ENCODE data around the gene ZFAND5.
A peak's percentile ranks its signal among the peaks of the same experiment; 100 is the strongest.

ZFAND5 gene

GRCh38 chr9:72324974-72325373 lies 40.0 kb downstream of the ZFAND5 start:
- Histone ChIP-seq H3K4me1 (ENCODE audit: insufficient read depth, low read length) (no peaks in the 10 kb centered on the region), H3K9me3 (ENCODE audit: control insufficient read depth, insufficient read depth, low read length) (no peaks in the 10 kb centered on the region), H3K36me3 (ENCODE audit: insufficient read depth, low read length) (no peaks in the 10 kb centered on the region)

GRCh38 chr9:72322678-72323077 lies 42.3 kb downstream of the ZFAND5 start:
- H3K4me1 ChIP-seq (ENCODE audit: insufficient read depth, low read length), result no peaks in the 10 kb centered on the region
- no peak overlapping the region for H3K9ac ChIP-seq (ENCODE audit: low read depth, low read length)
- H3K36me3 ChIP-seq (ENCODE audit: insufficient read depth, low read length), result no peaks in the 10 kb centered on the region
- H3K9me3 ChIP-seq (ENCODE audit: control insufficient read depth, insufficient read depth, low read length), result no peaks in the 10 kb centered on the region

More at GRCh38 chr9:72324974-72325373, 40.0 kb downstream of the ZFAND5 start:
- no peak overlapping the region for H3K9ac ChIP-seq (ENCODE audit: low read depth, low read length)

GRCh38 chr9:72322259-72322658 lies 42.7 kb downstream of the ZFAND5 start:
- Histone ChIP-seq H3K4me1 (ENCODE audit: insufficient read depth, low read length) (no peaks in the 10 kb centered on the region), H3K36me3 (ENCODE audit: insufficient read depth, low read length) (no peaks in the 10 kb centered on the region), H3K9ac (ENCODE audit: low read depth, low read length) (no peak overlapping the region), H3K9me3 (ENCODE audit: control insufficient read depth, insufficient read depth, low read length) (no peaks in the 10 kb centered on the region)

GRCh38 chr9:72315510-72316311 lies 49.3 kb downstream of the ZFAND5 start:
- Histone ChIP-seq H3K9ac (ENCODE audit: low read depth, low read length) (no peak overlapping the region), H3K4me1 (ENCODE audit: insufficient read depth, low read length) (peaks cover 23% of the 10 kb centered on the region), H3K9me3 (ENCODE audit: control insufficient read depth, insufficient read depth, low read length) (no peaks in the 10 kb centered on the region), H3K36me3 (ENCODE audit: insufficient read depth, low read length) (no peaks in the 10 kb centered on the region; the same call in 1 of the 2 replicates)

GRCh38 chr9:72315089-72315509 lies 49.9 kb downstream of the ZFAND5 start:
- H3K36me3 ChIP-seq (ENCODE audit: insufficient read depth, low read length), result no peaks in the 10 kb centered on the region; the same call in 1 of the 2 replicates
- H3K4me1 ChIP-seq (ENCODE audit: insufficient read depth, low read length), result peaks cover 23% of the 10 kb centered on the region
- H3K9ac ChIP-seq (ENCODE audit: low read depth, low read length), result no peak overlapping the region
- H3K9me3 ChIP-seq (ENCODE audit: control insufficient read depth, insufficient read depth, low read length), result no peaks in the 10 kb centered on the region

- peaks cover 23% of the 10 kb centered on the region for H3K4me1 ChIP-seq (ENCODE audit: insufficient read depth, low read length)
- H3K36me3 ChIP-seq (ENCODE audit: insufficient read depth, low read length), result no peaks in the 10 kb centered on the region; the same call in 1 of the 2 replicates
- no peak overlapping the region for H3K9ac ChIP-seq (ENCODE audit: low read depth, low read length)
- H3K9me3 ChIP-seq (ENCODE audit: control insufficient read depth, insufficient read depth, low read length), result no peaks in the 10 kb centered on the region
These were observed 51.5 kb downstream of the ZFAND5 start for GRCh38 chr9:72313507-72313906.

- no peaks in the 10 kb centered on the region for H3K9me3 ChIP-seq (ENCODE audit: control insufficient read depth, insufficient read depth, low read length)
- H3K36me3 ChIP-seq (ENCODE audit: insufficient read depth, low read length), result no peaks in the 10 kb centered on the region; the same call in 1 of the 2 replicates
- H3K4me1 ChIP-seq (ENCODE audit: insufficient read depth, low read length), result peaks cover 23% of the 10 kb centered on the region
- no peak overlapping the region for H3K9ac ChIP-seq (ENCODE audit: low read depth, low read length)
These were observed 52.5 kb downstream of the ZFAND5 start for GRCh38 chr9:72312386-72312987.

GRCh38 chr9:72309364-72310133 lies 55.5 kb downstream of the ZFAND5 start:
- 0 out of 2 replicates have a peak, but pooled peaks cover 1% of the 10 kb centered on the region for H3K4me1 ChIP-seq (ENCODE audit: insufficient read depth, low read length)
- no peaks in the 10 kb centered on the region for H3K9me3 ChIP-seq (ENCODE audit: control insufficient read depth, insufficient read depth, low read length)
- no peak overlapping the region for H3K9ac ChIP-seq (ENCODE audit: low read depth, low read length)
- H3K36me3 ChIP-seq (ENCODE audit: insufficient read depth, low read length), result no peaks in the 10 kb centered on the region; the same call in 1 of the 2 replicates

- Histone ChIP-seq H3K4me1 (ENCODE audit: insufficient read depth, low read length) (peaks cover 3% of the 10 kb centered on the region; the same call in 1 of the 2 replicates), H3K9ac (ENCODE audit: low read depth, low read length) (no peak overlapping the region), H3K36me3 (ENCODE audit: insufficient read depth, low read length) (no peaks in the 10 kb centered on the region), H3K9me3 (ENCODE audit: control insufficient read depth, insufficient read depth, low read length) (no peaks in the 10 kb centered on the region)
These were observed 58.2 kb downstream of the ZFAND5 start for GRCh38 chr9:72306761-72307160.

- no peaks in the 10 kb centered on the region for H3K36me3 ChIP-seq (ENCODE audit: insufficient read depth, low read length)
- no peaks in the 10 kb centered on the region for H3K9me3 ChIP-seq (ENCODE audit: control insufficient read depth, insufficient read depth, low read length)
- H3K9ac ChIP-seq (ENCODE audit: low read depth, low read length), result peak overlapping the region; percentile 38; the same call in 1 of the 2 replicates
- peaks cover 3% of the 10 kb centered on the region; the same call in 1 of the 2 replicates for H3K4me1 ChIP-seq (ENCODE audit: insufficient read depth, low read length)
These were observed 59.3 kb downstream of the ZFAND5 start for GRCh38 chr9:72305707-72306106.

- H3K9me3 ChIP-seq (ENCODE audit: control insufficient read depth, insufficient read depth, low read length), result no peaks in the 10 kb centered on the region
- peaks cover 3% of the 10 kb centered on the region; the same call in 1 of the 2 replicates for H3K4me1 ChIP-seq (ENCODE audit: insufficient read depth, low read length)
- H3K36me3 ChIP-seq (ENCODE audit: insufficient read depth, low read length), result no peaks in the 10 kb centered on the region
- H3K9ac ChIP-seq (ENCODE audit: low read depth, low read length), result peak overlapping the region; percentile 52; the same call in 1 of the 2 replicates
These were observed 59.9 kb downstream of the ZFAND5 start for GRCh38 chr9:72305102-72305546.

GRCh38 chr9:72304538-72304937 lies 60.5 kb downstream of the ZFAND5 start:
- peaks cover 3% of the 10 kb centered on the region; the same call in 1 of the 2 replicates for H3K4me1 ChIP-seq (ENCODE audit: insufficient read depth, low read length)
- no peaks in the 10 kb centered on the region for H3K9me3 ChIP-seq (ENCODE audit: control insufficient read depth, insufficient read depth, low read length)
- peak overlapping the region; percentile 52; the same call in 1 of the 2 replicates for H3K9ac ChIP-seq (ENCODE audit: low read depth, low read length)
- H3K36me3 ChIP-seq (ENCODE audit: insufficient read depth, low read length), result no peaks in the 10 kb centered on the region

All from ES-I3 (cell line).